ENCODE measurements around the gene NDRG3. TPM values are rescaled to one million over a fixed set of nuclear protein-coding genes. Genes with fewer than 3 reads are reported as not detected.

The NDRG3 gene
- total and polyA plus RNA-seq, 2 of the 8 experiments (the other 6 are each of a cell fraction or from before 2014, with no cell fraction given), result 25.7 to 32.3 TPM

DNA sequence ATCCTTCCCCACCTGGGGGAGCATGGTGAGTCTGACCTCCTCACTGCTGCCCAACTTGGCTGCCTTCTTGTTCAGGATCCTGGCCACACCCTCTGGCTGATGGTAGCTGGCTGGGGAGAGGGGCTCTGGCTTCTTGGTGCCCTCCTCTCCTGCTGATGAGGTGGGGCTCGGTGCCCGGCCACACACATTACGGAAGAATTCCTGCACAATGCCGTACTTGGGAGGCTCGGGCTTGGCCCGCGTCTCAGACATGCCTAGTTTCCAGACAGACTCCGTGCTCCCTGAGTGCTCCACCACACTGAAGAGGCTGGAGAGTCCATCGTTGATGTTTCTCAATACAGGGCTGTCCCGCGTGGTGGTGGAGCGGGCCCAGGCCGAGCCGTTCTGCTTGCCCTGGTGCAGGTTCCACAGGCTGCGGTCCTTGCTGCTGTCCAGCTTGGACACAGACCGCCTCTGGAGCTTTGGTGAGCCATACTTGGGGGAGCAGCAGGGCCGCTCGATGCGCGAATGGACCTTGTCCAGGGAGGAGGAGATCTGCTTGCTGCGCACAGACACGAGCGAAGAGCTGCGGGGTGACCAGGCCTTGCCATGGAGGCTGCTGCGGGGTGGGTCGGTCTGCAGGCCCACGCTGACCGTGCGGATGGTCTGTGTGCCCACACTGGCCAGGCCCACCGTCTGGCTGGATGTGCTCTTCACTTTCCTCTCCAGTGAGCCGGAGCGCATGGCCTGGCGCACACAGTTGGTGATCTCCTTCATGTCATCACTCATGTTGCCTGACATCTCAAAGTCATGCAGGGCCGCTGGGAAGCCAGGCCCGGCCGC lies 47.6 kb upstream of the NDRG3 start:
- Histone ChIP-seq H2AK5ac (ENCODE audit: low read depth, low read length) (no peak overlapping the region), H3K9me3 (ENCODE audit: insufficient read depth in 2 of 2, low read depth in 1 of 2, low read length in 1 of 2) (no peaks in the 10 kb centered on the region), H3K9ac (replicated peaks in 1 of 4; ENCODE audit: extremely low read depth in 1 of 4, low read depth in 3 of 4, low read length in 3 of 4) (no peak overlapping the region), H3K4me3 (ENCODE audit: extremely low read depth in 1 of 4, insufficient read depth in 2 of 4, low read depth in 3 of 4, low read length in 4 of 4) (no peak overlapping the region), H2BK120ac (replicated peaks; ENCODE audit: low read depth, low read length) (no peak overlapping the region), H2BK5ac (ENCODE audit: low read depth, low read length) (no peak overlapping the region), H4K8ac (ENCODE audit: extremely low read depth, insufficient read depth, low read length) (no peak overlapping the region), H3K4me1 (replicated peaks in 1 of 4; ENCODE audit: control insufficient read depth in 3 of 4, insufficient read depth in 4 of 4, low read length in 3 of 4) (no peaks in the 10 kb centered on the region), H3K4me2 (ENCODE audit: insufficient read depth in 1 of 2, low read depth in 2 of 2, low read length in 2 of 2) (no peak overlapping the region), H3K23me2 (ENCODE audit: low read depth, low read length) (no peaks in the 10 kb centered on the region), H4K20me1 (replicated peaks in 1 of 2; ENCODE audit: control insufficient read depth in 1 of 2, insufficient read depth in 2 of 2, low read length in 2 of 2) (peaks cover 0 to 1% of the 10 kb centered on the region in 2 experiments), H2BK12ac (ENCODE audit: low read depth, low read length) (no peak overlapping the region), H3K14ac (ENCODE audit: insufficient read length) (no peak overlapping the region), H3K4ac (replicated peaks; ENCODE audit: insufficient read length, low read depth, low read length) (no peak overlapping the region), H3K79me1 (ENCODE audit: low read depth, low read length) (no peaks in the 10 kb centered on the region), H3K56ac (replicated peaks; ENCODE audit: insufficient read length, low read depth, low read length) (no peak overlapping the region), H2AFZ (ENCODE audit: low read length) (no peak overlapping the region), H3K27ac (ENCODE audit: low read depth, low read length) (no peak overlapping the region), H3K23ac (ENCODE audit: insufficient read length) (no peak overlapping the region), H4K91ac (replicated peaks; ENCODE audit: insufficient read length, low read length) (no peak overlapping the region), H2BK20ac (ENCODE audit: low read length) (no peak overlapping the region), H3K27me3 (replicated peaks in 1 of 4; ENCODE audit: control insufficient read depth in 3 of 4, extremely low read depth in 1 of 4, insufficient read depth in 3 of 4, low read length in 3 of 4) (no peaks in the 10 kb centered on the region), H3K79me2 (ENCODE audit: control insufficient read depth in 1 of 2, insufficient read depth in 2 of 2, low read length in 2 of 2) (no peaks in the 10 kb centered on the region), H4K5ac (ENCODE audit: insufficient read length, low read depth, low read length) (no peak overlapping the region), H2BK15ac (ENCODE audit: low read length) (no peak overlapping the region), H3K18ac (ENCODE audit: extremely low read depth, low read length) (no peak overlapping the region), H3K36me3 (ENCODE audit: control insufficient read depth in 2 of 4, insufficient read depth in 4 of 4, low read length in 3 of 4) (peaks cover 5 to 45% (median 30%) of the 10 kb centered on the region in 4 experiments; a peak in 7 of 8 replicates)
- ChIA-PET CTCF (ENCODE audit: partially characterized antibody) (interaction anchor here (1.0 to 6.5 kb wide), 10 partner anchors 15 to 135 kb away, joined by 3 to 44 read pairs (median 4); no protein-coding TSS in a partner anchor), POLR2A (ENCODE audit: partially characterized antibody) (interaction anchor here (0.6 kb wide), 2 partner anchors 19 to 1756 kb away, joined by 3 to 4 read pairs; partner anchors contain the start of gene DSN1)
- TF ChIP-seq SUZ12 (IDR thresholded peaks at IDR 0.05; ENCODE audit: low read length), result no peak
- DNase-seq (ENCODE audit: low read depth in 1 of 2, low spot score in 2 of 2) (no peak), FAIRE-seq (no peak)
- 97% methylated on average over 34 of the region's 36 CpGs; no CpG with 5 or more reads in 1 of the 2 experiments for WGBS, 2 experiments (ENCODE audit: extremely low coverage in 1 of 2, insufficient coverage in 1 of 2, insufficient read length in 1 of 2, insufficient replicate concordance in 2 of 2, low coverage in 1 of 2, low lambda C conversion rate in 2 of 2, missing lambda C conversion rate in 1 of 2)

Measured in H1 (cell line).